A673 (cell line): ENCODE data around the gene VAC14.

Experiments used
- EZH2 ChIP-seq: fragments of 200-600 bp; sonication (generic); IDR thresholded peaks from 2 replicates; pipeline ENCODE4 v1.6.1; 2017; ENCODE audit warnings: borderline replicate concordance, low read depth, mild to moderate bottlenecking, mixed read lengths, antibody characterized with exemption, low read length; ENCODE audit not compliant: poor library complexity, severe bottlenecking
- TF ChIP-seq, protein P1 (sequence below): fragments of 300-800, 200-600 bp; sonication (generic); conservative IDR thresholded peaks from 2 replicates; pipeline ENCODE4 v1.5.1; 2017; ENCODE audit warnings: low read depth, mild to moderate bottlenecking, antibody characterized with exemption, low read length, moderate library complexity, mixed read lengths

- TF ChIP-seq, protein P1, sequence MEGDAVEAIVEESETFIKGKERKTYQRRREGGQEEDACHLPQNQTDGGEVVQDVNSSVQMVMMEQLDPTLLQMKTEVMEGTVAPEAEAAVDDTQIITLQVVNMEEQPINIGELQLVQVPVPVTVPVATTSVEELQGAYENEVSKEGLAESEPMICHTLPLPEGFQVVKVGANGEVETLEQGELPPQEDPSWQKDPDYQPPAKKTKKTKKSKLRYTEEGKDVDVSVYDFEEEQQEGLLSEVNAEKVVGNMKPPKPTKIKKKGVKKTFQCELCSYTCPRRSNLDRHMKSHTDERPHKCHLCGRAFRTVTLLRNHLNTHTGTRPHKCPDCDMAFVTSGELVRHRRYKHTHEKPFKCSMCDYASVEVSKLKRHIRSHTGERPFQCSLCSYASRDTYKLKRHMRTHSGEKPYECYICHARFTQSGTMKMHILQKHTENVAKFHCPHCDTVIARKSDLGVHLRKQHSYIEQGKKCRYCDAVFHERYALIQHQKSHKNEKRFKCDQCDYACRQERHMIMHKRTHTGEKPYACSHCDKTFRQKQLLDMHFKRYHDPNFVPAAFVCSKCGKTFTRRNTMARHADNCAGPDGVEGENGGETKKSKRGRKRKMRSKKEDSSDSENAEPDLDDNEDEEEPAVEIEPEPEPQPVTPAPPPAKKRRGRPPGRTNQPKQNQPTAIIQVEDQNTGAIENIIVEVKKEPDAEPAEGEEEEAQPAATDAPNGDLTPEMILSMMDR: no peak
- TF ChIP-seq EZH2: no peak
Measured at GRCh38 chr16:70647441-70648359, 153.3 kb downstream of the VAC14 start.
